Esophagus squamous epithelium (tissue), 4 donors: Measurements from ENCODE around the gene FAM3D.

Experiments
- CTCF ChIP-seq, 6 experiments: fragments of 450-650 bp in 4 of 6; fragments of 200-600 bp in 2 of 6; sonication (generic) in 2 of 6; IDR thresholded peaks; one replicate each; pipeline ENCODE4 v1.5.1; 2016 to 2019; ENCODE audit warnings: antibody characterized with exemption in 6 of 6, mild to moderate bottlenecking in 4 of 6, moderate library complexity in 4 of 6
- POLR2A ChIP-seq, 4 donors: fragments of 450-650 bp; IDR thresholded peaks; one replicate each; pipeline ENCODE4 v1.6.1; 2017; ENCODE audit warnings: antibody characterized with exemption in 4 of 4, mild to moderate bottlenecking in 4 of 4, moderate library complexity in 3 of 4

DNA sequence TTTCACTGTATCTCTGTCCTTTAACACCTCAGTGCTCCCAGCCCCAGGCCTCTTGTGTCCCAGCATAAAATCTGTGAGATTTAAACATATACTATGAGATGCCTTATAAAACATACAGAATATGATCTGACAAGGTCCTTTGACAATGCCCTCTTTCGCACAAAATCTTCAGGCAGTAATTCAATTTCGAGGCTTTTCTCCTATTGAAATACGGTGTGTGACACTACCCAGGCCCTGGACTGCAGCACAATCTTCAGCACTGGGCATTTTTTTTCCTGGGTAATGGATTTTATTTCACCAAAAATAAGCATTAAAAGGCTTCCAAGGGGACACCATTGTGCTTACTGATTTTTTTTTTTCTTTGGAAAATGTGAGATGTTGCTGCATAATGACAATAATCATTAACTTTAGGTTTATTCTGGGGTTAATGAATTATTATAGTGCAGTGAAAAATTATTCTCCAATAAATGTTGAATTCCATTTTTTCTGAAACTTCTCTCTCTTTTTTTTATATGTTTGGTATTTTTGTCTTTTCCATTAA, 40.9 kb upstream of the FAM3D start:
- TF ChIP-seq CTCF (IDR thresholded peaks at IDR 0.05) (no peak), POLR2A (IDR thresholded peaks at IDR 0.05) (no peak)
